ENCODE data around the gene HDHD3. TPM values are rescaled to one million over a fixed set of nuclear protein-coding genes. Genes with fewer than 3 reads are reported as not detected.
A peak's percentile ranks its signal among the peaks of the same experiment; 100 is the strongest.
"Not testable (repeated sequence)": the region's sequence is repeated elsewhere in the genome, so short reads cannot be mapped to it uniquely, and the experiment has no call there.

Gene HDHD3
- total RNA-seq, 2 donors from 2014 or later, result 17.7 to 23.2 TPM

GRCh38 chr9:113395000-113395861 lies 18.4 kb upstream of the HDHD3 start:
- ATAC-seq, result no peak
- peak in 1 of 2 donors; percentile 16 for DNase-seq (ENCODE audit: low spot score in 2 of 2)
- Mint-ChIP-seq H3K9me3 (no peaks in the 10 kb centered on the region), H3K36me3 (no peaks in the 10 kb centered on the region), H3K27ac (no peak overlapping the region)

- no peaks in the 10 kb centered on the region for H3K9me3 Mint-ChIP-seq
- no peaks in the 10 kb centered on the region for H3K36me3 Mint-ChIP-seq
- H3K27ac Mint-ChIP-seq, result no peak overlapping the region
- ATAC-seq, result no peak
- no peak for DNase-seq (ENCODE audit: low spot score in 2 of 2)
Measured at GRCh38 chr9:113393281-113393680, 16.5 kb upstream of the HDHD3 start.

- H3K27ac Mint-ChIP-seq, result no peak overlapping the region
- H3K9me3 Mint-ChIP-seq, result no peaks in the 10 kb centered on the region
- ATAC-seq (no peak), DNase-seq (ENCODE audit: low spot score in 2 of 2) (no peak)
- H3K36me3 Mint-ChIP-seq, result peaks cover 0 to 6% of the 10 kb centered on the region in 2 donors
Measured at GRCh38 chr9:113391917-113392316, 15.1 kb upstream of the HDHD3 start.

- no peaks in the 10 kb centered on the region for H3K9me3 Mint-ChIP-seq
- peaks cover 0 to 6% of the 10 kb centered on the region in 2 donors for H3K36me3 Mint-ChIP-seq
- DNase-seq (ENCODE audit: low spot score in 2 of 2), result no peak
- no peak for ATAC-seq
- H3K27ac Mint-ChIP-seq, result peak overlapping the region in 1 of 2 donors; percentile 56
Measured at GRCh38 chr9:113390192-113390960, 13.6 kb upstream of the HDHD3 start.

GRCh38 chr9:113389451-113389850 lies 12.7 kb upstream of the HDHD3 start:
- no peak for ATAC-seq
- H3K27ac Mint-ChIP-seq, result no peak overlapping the region

GRCh38 chr9:113388833-113389232 lies 12.0 kb upstream of the HDHD3 start:
- ATAC-seq (no peak), DNase-seq (ENCODE audit: low spot score in 2 of 2) (no peak)
- H3K27ac Mint-ChIP-seq, result no peak overlapping the region
- H3K36me3 Mint-ChIP-seq, result peaks cover 0 to 6% of the 10 kb centered on the region in 2 donors
- H3K9me3 Mint-ChIP-seq, result no peaks in the 10 kb centered on the region

More at GRCh38 chr9:113389451-113389850, 12.7 kb upstream of the HDHD3 start:
- no peaks in the 10 kb centered on the region for H3K9me3 Mint-ChIP-seq
- peaks cover 0 to 6% of the 10 kb centered on the region in 2 donors for H3K36me3 Mint-ChIP-seq
- no peak for DNase-seq (ENCODE audit: low spot score in 2 of 2)

DNA sequence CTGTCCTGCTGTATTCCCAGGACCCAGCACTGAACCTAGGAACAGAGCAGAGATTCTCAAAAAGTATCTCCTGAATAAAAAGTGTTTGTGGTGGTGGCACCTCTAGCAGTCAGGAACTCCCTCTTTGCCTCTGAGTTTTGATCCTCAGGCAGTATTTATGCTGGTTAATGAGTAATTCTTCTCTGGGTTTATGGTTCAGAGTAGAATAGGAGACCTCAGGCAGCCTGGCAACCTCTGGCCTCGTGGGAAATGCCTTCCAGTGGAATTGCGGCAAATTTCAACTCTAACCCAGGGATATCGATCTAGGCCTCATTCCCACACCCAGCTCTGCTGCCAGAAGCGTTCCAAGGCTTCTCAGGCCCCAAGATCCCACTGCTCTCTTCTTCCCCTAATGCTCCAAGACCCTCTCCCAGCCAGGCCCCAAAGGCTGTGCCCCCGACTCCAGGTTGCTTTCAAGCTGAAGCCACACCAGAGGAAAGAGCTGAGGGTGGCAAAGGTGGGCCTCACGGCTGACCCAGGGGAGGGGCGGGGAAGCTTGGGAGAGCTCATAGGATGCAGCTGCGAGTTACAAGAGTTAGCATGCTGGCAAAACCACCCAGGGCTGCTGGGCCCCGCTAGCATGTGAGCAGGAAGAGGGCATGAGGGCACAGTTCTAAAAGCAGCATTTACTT lies 10.9 kb upstream of the HDHD3 start:
- Mint-ChIP-seq H3K27ac (peak overlapping the region in 1 of 2 donors; percentile 29), H3K9me3 (no peaks in the 10 kb centered on the region), H3K36me3 (peaks cover 0 to 6% of the 10 kb centered on the region in 2 donors)
- DNase-seq (ENCODE audit: low spot score in 2 of 2) (no peak), ATAC-seq (no peak)

- Mint-ChIP-seq H3K27ac (peak overlapping the region; percentile 29 to 75), H3K9me3 (no peaks in the 10 kb centered on the region), H3K36me3 (peaks cover 0 to 6% of the 10 kb centered on the region in 2 donors)
- DNase-seq (ENCODE audit: low spot score in 2 of 2), result no peak
- no peak for ATAC-seq
Measured at GRCh38 chr9:113386571-113387393, 10.0 kb upstream of the HDHD3 start.

- no peak overlapping the region for H3K27ac Mint-ChIP-seq
- no peaks in the 10 kb centered on the region for H3K36me3 Mint-ChIP-seq
- H3K9me3 Mint-ChIP-seq, result no peaks in the 10 kb centered on the region
- no peak for DNase-seq (ENCODE audit: low spot score in 2 of 2)
- ATAC-seq, result no peak
Measured at GRCh38 chr9:113381909-113382411, 5.2 kb upstream of the HDHD3 start.

- not testable (repeated sequence) for DNase-seq (ENCODE audit: low spot score in 2 of 2); ATAC-seq; H3K36me3 Mint-ChIP-seq; H3K9me3 Mint-ChIP-seq; H3K27ac Mint-ChIP-seq
Measured at GRCh38 chr9:113381441-113381840, 4.7 kb upstream of the HDHD3 start.

GRCh38 chr9:113380869-113381378 lies 4.1 kb upstream of the HDHD3 start:
- Mint-ChIP-seq H3K36me3 (no peaks in the 10 kb centered on the region), H3K9me3 (no peaks in the 10 kb centered on the region), H3K27ac (peak overlapping the region; percentile 0 to 1)
- DNase-seq (ENCODE audit: low spot score in 2 of 2) (no peak), ATAC-seq (no peak)

- not testable (repeated sequence) for H3K9me3 Mint-ChIP-seq; ATAC-seq; DNase-seq (ENCODE audit: low spot score in 2 of 2)
- Mint-ChIP-seq H3K27ac (peak overlapping the region in 1 of 2 donors; percentile 1), H3K36me3 (peaks cover 7 to 10% of the 10 kb centered on the region in 2 donors)
Measured at GRCh38 chr9:113379829-113380210, 3.0 kb upstream of the HDHD3 start.

GRCh38 chr9:113379094-113379828 lies 2.5 kb upstream of the HDHD3 start:
- not testable (repeated sequence) for DNase-seq (ENCODE audit: low spot score in 2 of 2); ATAC-seq; H3K9me3 Mint-ChIP-seq
- Mint-ChIP-seq H3K36me3 (peaks cover 7 to 16% of the 10 kb centered on the region in 2 donors), H3K27ac (peak overlapping the region in 1 of 2 donors; percentile 27)

DNA sequence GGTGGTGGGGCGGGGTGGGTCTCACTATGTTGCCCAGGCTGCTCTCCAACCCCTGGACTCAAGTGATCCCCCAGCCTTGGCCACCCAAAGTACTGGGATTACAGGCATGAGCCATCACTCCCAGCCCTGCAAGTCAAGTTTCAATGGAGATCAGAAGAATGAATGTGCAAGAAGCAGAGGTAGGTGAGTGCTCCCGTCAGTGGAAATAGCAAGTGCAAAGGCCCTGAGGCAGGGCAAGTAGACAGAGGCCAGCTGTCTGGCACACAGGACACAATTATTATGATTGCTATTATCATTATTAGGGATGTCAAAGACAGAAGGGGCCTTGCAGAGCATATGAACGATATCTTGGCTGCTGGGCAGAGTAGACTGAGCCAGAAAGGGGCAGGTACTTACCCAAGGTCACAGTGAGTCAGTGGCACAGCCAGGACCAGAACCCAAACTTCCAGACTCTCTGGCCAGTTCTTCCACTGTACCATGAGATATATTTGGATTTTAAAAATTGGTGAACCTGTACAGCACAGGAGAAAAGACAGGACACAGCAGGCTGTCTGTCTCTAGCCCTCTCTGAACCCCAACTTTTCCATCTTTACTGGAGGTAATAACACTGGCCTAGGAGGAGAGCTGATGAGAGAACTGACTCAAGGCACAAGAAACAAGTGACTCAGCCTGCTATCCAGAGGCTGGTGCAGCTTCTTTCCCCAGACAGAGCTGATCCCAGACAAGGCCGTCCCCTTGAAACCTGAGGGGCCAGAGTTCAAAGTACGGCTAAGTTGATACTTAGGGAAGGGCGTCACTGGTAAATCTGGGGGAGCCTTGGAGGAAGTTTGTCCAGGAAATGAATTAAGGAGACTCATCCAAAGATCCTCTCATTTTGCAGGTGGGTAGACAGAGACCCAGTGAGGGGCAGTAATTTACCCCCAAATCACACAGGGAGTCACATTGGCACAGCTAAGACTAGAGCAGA lies 1.4 kb downstream of the HDHD3 start:
- Mint-ChIP-seq H3K27ac (peak overlapping the region; percentile 86), H3K36me3 (peaks cover 7 to 17% of the 10 kb centered on the region in 2 donors), H3K9me3 (no peaks in the 10 kb centered on the region)
- DNase-seq (ENCODE audit: low spot score in 2 of 2), result no peak
- ATAC-seq, result peak in 1 of 2 donors; percentile 38
